ENCODE measurements around the gene MEGF6.

Gene MEGF6

DNA sequence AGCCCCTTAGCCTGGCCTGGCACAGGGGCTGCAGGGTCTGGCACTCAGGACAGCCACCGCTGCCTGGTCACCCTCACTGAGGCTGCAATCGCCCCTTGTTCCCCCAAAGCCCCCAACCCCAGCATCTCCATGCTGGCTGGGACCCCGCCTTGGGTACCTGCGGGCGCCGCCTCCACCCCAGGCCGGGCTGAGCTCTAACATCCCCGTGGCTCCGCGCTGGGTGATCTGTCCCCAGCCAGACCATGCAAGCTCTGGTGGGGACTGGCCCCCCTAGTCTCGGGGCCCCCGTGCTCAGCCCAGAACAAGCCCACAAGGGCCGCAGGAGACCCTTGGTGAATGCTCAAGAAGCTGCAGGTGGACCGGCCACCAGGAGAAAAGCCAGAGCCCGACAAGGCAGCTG is 62.4 kb downstream of the MEGF6 start:
- Histone ChIP-seq H3K27me3 (no peaks in the 10 kb centered on the region), H3K4me3 (ENCODE audit: low read depth, low read length) (no peak overlapping the region), H3K4me1 (no peaks in the 10 kb centered on the region), H3K9me3 (no peaks in the 10 kb centered on the region), H3K36me3 (no peaks in the 10 kb centered on the region)
- no peak for DNase-seq
- TF ChIP-seq, protein P1, sequence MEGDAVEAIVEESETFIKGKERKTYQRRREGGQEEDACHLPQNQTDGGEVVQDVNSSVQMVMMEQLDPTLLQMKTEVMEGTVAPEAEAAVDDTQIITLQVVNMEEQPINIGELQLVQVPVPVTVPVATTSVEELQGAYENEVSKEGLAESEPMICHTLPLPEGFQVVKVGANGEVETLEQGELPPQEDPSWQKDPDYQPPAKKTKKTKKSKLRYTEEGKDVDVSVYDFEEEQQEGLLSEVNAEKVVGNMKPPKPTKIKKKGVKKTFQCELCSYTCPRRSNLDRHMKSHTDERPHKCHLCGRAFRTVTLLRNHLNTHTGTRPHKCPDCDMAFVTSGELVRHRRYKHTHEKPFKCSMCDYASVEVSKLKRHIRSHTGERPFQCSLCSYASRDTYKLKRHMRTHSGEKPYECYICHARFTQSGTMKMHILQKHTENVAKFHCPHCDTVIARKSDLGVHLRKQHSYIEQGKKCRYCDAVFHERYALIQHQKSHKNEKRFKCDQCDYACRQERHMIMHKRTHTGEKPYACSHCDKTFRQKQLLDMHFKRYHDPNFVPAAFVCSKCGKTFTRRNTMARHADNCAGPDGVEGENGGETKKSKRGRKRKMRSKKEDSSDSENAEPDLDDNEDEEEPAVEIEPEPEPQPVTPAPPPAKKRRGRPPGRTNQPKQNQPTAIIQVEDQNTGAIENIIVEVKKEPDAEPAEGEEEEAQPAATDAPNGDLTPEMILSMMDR (IDR thresholded peaks at IDR 0.05; ENCODE audit: low read depth, low read length): no peak

DNA sequence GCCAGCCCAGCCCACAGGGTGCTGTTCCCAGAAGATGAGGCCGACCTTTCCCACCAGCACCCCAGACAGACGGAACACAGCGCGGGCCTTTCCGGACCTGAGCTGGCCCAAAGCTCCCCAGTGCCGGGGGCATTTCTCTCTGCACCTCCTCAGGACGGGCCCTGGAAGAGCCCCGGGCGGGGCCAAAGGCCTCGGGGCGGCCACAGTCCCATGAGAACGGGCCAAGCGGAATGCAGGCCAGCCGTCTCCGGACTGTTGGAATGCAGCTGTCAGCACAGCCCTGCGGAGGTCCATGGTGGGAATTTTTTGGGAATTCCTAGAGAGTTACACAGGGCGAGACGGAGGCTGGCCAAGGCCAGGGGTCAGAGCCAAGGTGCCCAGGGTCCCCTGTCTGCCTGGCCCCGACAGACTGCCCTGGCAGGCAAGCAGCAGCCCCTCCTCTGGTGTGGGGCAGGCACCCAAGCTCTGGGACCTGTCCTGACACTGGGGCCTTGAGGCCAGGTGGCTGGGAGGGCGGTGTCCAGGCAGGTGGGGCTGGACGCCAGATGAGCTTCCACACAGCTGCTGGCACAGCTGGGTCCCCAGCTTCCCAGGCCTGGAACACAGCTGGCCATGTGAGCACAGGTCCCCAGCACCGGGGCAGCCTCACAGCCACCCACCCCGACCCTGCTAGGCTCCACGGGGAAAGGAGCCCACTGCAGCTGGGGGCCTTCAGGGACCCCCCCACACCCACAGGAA is 63.0 kb downstream of the MEGF6 start:
- TF ChIP-seq, protein P1 (IDR thresholded peaks at IDR 0.05; ENCODE audit: low read depth, low read length): no peak
- no peak for DNase-seq

DNA sequence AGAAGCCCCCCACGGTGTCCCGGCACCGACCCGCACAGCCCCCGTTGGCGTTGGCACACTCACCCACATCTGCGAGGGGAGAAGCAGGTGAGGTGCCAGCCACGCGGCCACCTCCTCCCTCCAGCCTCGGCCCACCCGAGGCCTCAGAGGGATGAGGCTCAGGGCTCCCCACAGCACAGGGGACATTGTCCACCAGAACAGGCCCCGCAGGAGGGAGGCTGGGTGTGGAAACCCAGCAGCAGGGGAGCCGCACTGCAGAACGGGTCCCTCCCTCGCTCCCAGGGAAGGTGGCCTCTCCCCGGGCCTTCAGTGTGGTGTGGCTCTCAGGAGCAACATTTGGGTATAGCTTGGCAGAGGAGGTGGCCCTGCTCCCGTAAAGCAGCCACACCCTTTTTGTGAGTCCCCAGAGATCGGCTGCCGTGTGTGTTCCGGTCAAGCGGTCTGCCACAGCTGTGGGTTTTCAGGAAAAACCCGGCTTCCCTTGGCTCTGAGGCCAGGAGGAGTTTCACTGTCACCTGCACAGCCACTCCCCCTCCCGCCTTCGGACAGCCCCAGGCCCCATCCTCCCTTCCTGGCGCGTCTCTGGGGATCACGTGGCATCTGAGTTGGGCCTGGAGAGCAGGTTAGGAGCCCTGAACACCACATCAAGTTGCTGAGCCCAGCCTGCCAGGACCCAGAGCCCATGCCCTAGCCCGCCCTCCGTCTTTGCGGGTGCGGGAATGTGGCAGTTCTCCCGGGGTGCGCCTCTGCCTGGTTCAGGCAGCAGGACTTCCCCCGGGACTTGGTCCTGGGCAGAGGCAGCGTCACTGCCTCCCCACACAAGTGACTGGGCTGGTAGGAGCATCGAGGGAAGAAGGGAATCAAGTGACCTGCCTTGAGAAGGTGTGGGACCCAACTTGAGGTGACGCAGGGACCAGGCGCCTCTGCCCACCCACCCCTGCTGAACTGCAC is 64.0 kb downstream of the MEGF6 start:
- no peaks in the 10 kb centered on the region for H3K9me3 ChIP-seq
- H3K36me3 ChIP-seq: no peaks in the 10 kb centered on the region
- no peaks in the 10 kb centered on the region for H3K4me1 ChIP-seq
- no peak overlapping the region for H3K4me3 ChIP-seq (ENCODE audit: low read depth, low read length)
- TF ChIP-seq, protein P1 (IDR thresholded peaks at IDR 0.05; ENCODE audit: low read depth, low read length): no peak
- DNase-seq: no peak
- no peaks in the 10 kb centered on the region for H3K27me3 ChIP-seq

More for the DNA sequence above, 63.0 kb downstream of the MEGF6 start:
- H3K9me3 ChIP-seq: no peaks in the 10 kb centered on the region
- H3K27me3 ChIP-seq: no peaks in the 10 kb centered on the region
- no peaks in the 10 kb centered on the region for H3K4me1 ChIP-seq
- H3K36me3 ChIP-seq: no peaks in the 10 kb centered on the region
- no peak overlapping the region for H3K4me3 ChIP-seq (ENCODE audit: low read depth, low read length)

DNA sequence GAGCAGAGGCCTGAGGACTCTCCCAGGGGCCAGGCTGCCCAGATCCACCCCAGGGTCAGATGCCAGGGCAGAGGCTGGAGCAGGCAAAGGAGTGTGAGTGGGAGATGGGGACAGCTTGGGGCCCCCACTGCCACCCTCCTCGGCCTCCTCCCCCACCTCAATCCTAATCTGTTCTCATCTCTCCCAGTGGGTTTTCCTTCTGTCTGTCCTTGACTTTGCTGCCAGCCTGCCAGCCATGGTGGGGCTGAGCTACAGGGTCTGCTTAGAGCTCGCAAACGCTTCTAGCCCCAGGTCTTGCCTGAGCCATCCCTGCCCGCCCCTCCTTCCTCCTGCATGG is 65.3 kb downstream of the MEGF6 start:
- no peak for DNase-seq
- no peak overlapping the region for H3K4me3 ChIP-seq (ENCODE audit: low read depth, low read length)
- no peaks in the 10 kb centered on the region for H3K36me3 ChIP-seq
- TF ChIP-seq, protein P1 (IDR thresholded peaks at IDR 0.05; ENCODE audit: low read depth, low read length): no peak
- no peaks in the 10 kb centered on the region for H3K9me3 ChIP-seq
- H3K4me1 ChIP-seq: no peaks in the 10 kb centered on the region
- H3K27me3 ChIP-seq: no peaks in the 10 kb centered on the region

DNA sequence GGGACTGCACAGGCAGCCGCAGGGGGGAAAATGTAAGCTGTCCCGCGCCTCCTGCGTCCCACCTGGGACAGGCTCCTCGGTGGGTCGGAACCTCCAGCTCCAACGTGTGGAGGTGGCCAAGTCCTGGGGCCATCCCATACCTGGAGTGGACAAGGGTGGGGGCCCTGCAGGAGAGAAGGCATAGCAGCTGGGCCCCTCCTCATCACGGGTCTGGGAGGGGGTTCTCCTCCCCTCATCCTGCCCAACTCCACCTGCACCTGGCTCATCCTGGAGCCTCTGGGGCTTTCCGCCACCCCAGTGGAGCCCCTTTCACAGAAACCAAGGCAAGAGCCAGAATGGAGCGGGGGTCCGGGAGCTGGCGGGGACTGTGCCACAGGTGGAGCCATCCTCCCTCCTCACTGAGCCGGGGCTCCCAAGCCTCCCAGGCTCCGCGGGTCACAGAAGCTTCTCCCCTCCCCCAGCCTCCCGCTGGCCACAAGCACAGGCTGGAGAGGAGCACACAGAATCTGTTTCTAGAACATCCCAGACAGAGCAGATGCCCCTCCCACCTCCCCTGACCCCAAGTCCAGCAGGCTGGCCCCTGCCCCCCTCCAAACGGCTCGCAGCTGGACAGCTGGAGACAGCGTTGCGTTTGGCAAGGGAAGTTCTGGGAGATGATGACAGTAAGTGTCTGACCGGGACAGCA is 65.8 kb downstream of the MEGF6 start:
- Histone ChIP-seq H3K4me1 (no peaks in the 10 kb centered on the region), H3K4me3 (ENCODE audit: low read depth, low read length) (no peak overlapping the region), H3K27me3 (no peaks in the 10 kb centered on the region), H3K36me3 (no peaks in the 10 kb centered on the region), H3K9me3 (no peaks in the 10 kb centered on the region)
- TF ChIP-seq, protein P1 (IDR thresholded peaks at IDR 0.05; ENCODE audit: low read depth, low read length): no peak
- no peak for DNase-seq

All from BE2C (cell line).